Measurements from ENCODE around the gene CTDNEP1.

GRCh38 chr17:7283471-7284216 is 32.1 kb upstream of the CTDNEP1 start:
- TF ChIP-seq CTCF (IDR thresholded peaks at IDR 0.05) (no peak), POLR2AphosphoS5 (IDR thresholded peaks at IDR 0.05; ENCODE audit: insufficient read depth in 1 of 2, low read depth in 1 of 2) (no peak), POLR2A (IDR thresholded peaks at IDR 0.05) (no peak)

Measured in vagina (tissue), 2 donors.